ENCODE measurements around the gene IFT122. TPM values are rescaled to one million over a fixed set of nuclear protein-coding genes. Genes with fewer than 3 reads are reported as not detected.

IFT122 gene
- total and polyA plus RNA-seq, 2 experiments from 2014 or later: 10.2 to 38.8 TPM

GRCh38 chr3:129402210-129402609 is 37.8 kb upstream of the IFT122 start:
- no peaks in the 10 kb centered on the region; the same call in 2 of the 3 replicates for H3K36me3 Mint-ChIP-seq (ENCODE audit: low read depth)
- no peak for ATAC-seq

More at GRCh38 chr3:129402210-129402609, 37.8 kb upstream of the IFT122 start:
- peaks cover 5% of the 10 kb centered on the region; the same call in 1 of the 2 replicates for H3K4me1 ChIP-seq (ENCODE audit: insufficient read depth)
- Mint-ChIP-seq H3K4me3 (no peak overlapping the region), H3K9me3 (no peaks in the 10 kb centered on the region; the same call in 2 of the 3 replicates), H3K27ac (no peak overlapping the region), H3K27me3 (ENCODE audit: insufficient read depth, low read depth, poor library complexity) (peaks cover 6% of the 10 kb centered on the region), H3K4me1 (peaks cover 12% of the 10 kb centered on the region)
- TF ChIP-seq CREB1 (CRISPR knock-in tag; IDR thresholded peaks at IDR 0.05; ENCODE audit: low read depth): no peak
- TF ChIP-seq EZH2 (IDR thresholded peaks at IDR 0.05; ENCODE audit: low read depth, unreplicated experiment): no peak
- TF ChIP-seq ZNF331 (CRISPR knock-in tag; IDR thresholded peaks at IDR 0.05; ENCODE audit: low read depth): no peak
- no peak for TF ChIP-seq POLR2AphosphoS5 (IDR thresholded peaks at IDR 0.05; ENCODE audit: low read depth)
- no peak for TF ChIP-seq STAT1 (IDR thresholded peaks at IDR 0.05; ENCODE audit: unreplicated experiment)
- TF ChIP-seq ZNF114 (CRISPR knock-in tag; IDR thresholded peaks at IDR 0.05): no peak
- no peak for TF ChIP-seq ETS1 (IDR thresholded peaks at IDR 0.05)
- TF ChIP-seq REST (IDR thresholded peaks at IDR 0.05; ENCODE audit: unreplicated experiment): no peak
- TF ChIP-seq CTCF (conservative IDR thresholded peaks at IDR 0.05; ENCODE audit: low read depth in 2 of 2): no peak
- TF ChIP-seq JUNB (IDR thresholded peaks at IDR 0.05; ENCODE audit: unreplicated experiment): no peak
- TF ChIP-seq ZNF462 (CRISPR knock-in tag; IDR thresholded peaks at IDR 0.05): no peak
- H3K27me3 ChIP-seq (ENCODE audit: insufficient read depth): no peaks in the 10 kb centered on the region
- peaks cover 8% of the 10 kb centered on the region; the same call in 1 of the 2 replicates for H4K20me1 ChIP-seq (replicated peaks; ENCODE audit: insufficient read depth)
- no peak for DNase-seq (ENCODE audit: low spot score)
- H3K36me3 ChIP-seq (ENCODE audit: insufficient read depth): no peaks in the 10 kb centered on the region
- H3K27ac ChIP-seq (ENCODE audit: low read depth): no peak overlapping the region
- no peaks in the 10 kb centered on the region for H3F3A ChIP-seq (replicated peaks; ENCODE audit: low read depth)
- H2AFZ ChIP-seq: no peak overlapping the region
- no peak overlapping the region for H3K4me3 ChIP-seq
- no peak overlapping the region for H3K4me2 ChIP-seq
- H3K79me2 ChIP-seq (replicated peaks; ENCODE audit: insufficient read depth): peaks cover 20% of the 10 kb centered on the region
- no peaks in the 10 kb centered on the region for H3K9me2 ChIP-seq (ENCODE audit: insufficient read depth)
